ENCODE data around the gene SLC24A4. TPM values are rescaled to one million over a fixed set of nuclear protein-coding genes. Genes with fewer than 3 reads are reported as not detected.

Gene SLC24A4
- total RNA-seq, 3 donors from 2014 or later (not counting 1 experiment from before 2014, with no cell fraction given) = 1.1 to 3.2 (median 2.1) TPM

DNA sequence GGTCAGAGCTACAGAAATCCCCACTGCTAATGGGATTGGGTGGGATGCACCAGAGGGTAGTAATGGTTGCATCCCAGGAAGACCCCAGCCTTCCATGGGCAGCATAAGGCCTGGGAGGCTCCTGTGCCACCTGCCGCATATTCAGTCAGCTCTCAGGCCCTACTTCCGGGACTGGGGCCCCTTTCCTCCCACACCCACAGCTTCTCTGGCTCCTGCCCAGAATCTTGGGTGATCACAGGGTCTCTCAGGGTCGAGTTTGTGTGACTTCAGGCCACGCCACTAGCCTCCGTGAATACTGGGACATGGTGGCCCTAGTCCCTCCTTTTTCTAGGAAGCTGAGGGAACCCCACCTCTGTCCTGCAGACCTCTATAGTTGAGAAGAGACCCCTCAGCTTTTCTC is 123.8 kb downstream of the SLC24A4 start:
- no peak for ATAC-seq
- no peaks in the 10 kb centered on the region for H3K9me3 Mint-ChIP-seq

GRCh38 chr14:92447416-92448197 is 124.6 kb downstream of the SLC24A4 start:
- no peak overlapping the region for H3K4me3 ChIP-seq (ENCODE audit: low read length)
- no peak overlapping the region for H3K27ac ChIP-seq (ENCODE audit: low read length)
- Mint-ChIP-seq H3K4me1 (peaks cover 16 to 24% of the 10 kb centered on the region in 2 donors), H3K36me3 (no peaks in the 10 kb centered on the region), H3K4me3 (peak overlapping the region; percentile 58), H3K27ac (peak overlapping the region; percentile 55 to 62), H3K27me3 (ENCODE audit: low read depth in 2 of 2) (no peaks in the 10 kb centered on the region), H3K9me3 (no peaks in the 10 kb centered on the region)
- H3K9me3 ChIP-seq (ENCODE audit: control insufficient read depth, insufficient read depth, low read length) = no peaks in the 10 kb centered on the region
- 69% methylated on average over 10 of the region's 10 CpGs for WGBS (ENCODE audit: insufficient coverage)
- peak; percentile 57 to 92 (median 59) for ATAC-seq
- TF ChIP-seq, protein P1, sequence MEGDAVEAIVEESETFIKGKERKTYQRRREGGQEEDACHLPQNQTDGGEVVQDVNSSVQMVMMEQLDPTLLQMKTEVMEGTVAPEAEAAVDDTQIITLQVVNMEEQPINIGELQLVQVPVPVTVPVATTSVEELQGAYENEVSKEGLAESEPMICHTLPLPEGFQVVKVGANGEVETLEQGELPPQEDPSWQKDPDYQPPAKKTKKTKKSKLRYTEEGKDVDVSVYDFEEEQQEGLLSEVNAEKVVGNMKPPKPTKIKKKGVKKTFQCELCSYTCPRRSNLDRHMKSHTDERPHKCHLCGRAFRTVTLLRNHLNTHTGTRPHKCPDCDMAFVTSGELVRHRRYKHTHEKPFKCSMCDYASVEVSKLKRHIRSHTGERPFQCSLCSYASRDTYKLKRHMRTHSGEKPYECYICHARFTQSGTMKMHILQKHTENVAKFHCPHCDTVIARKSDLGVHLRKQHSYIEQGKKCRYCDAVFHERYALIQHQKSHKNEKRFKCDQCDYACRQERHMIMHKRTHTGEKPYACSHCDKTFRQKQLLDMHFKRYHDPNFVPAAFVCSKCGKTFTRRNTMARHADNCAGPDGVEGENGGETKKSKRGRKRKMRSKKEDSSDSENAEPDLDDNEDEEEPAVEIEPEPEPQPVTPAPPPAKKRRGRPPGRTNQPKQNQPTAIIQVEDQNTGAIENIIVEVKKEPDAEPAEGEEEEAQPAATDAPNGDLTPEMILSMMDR (IDR thresholded peaks at IDR 0.05) = no peak
- H3K36me3 ChIP-seq (ENCODE audit: control insufficient read depth, insufficient read depth, low read length) = no peaks in the 10 kb centered on the region
- H3K27me3 ChIP-seq (ENCODE audit: control insufficient read depth, insufficient read depth, low read length) = no peaks in the 10 kb centered on the region
- intact Hi-C loops (cut with micrococcal nuclease) = no loop called here
- DNase-seq = no peak
- peaks cover 23% of the 10 kb centered on the region for H3K4me1 ChIP-seq (ENCODE audit: control insufficient read depth, insufficient read depth, low read length)

More for the DNA sequence above, 123.8 kb downstream of the SLC24A4 start:
- H3K4me3 ChIP-seq (ENCODE audit: low read length) = no peak overlapping the region
- Mint-ChIP-seq H3K27ac (peak overlapping the region; percentile 55 to 62), H3K4me1 (peaks cover 25 to 33% of the 10 kb centered on the region in 2 donors), H3K27me3 (ENCODE audit: low read depth in 2 of 2) (peaks cover 0 to 4% of the 10 kb centered on the region in 2 donors), H3K4me3 (no peak overlapping the region), H3K36me3 (no peaks in the 10 kb centered on the region)
- H3K9me3 ChIP-seq (ENCODE audit: control insufficient read depth, insufficient read depth, low read length) = no peaks in the 10 kb centered on the region
- DNase-seq = no peak
- H3K36me3 ChIP-seq (ENCODE audit: control insufficient read depth, insufficient read depth, low read length) = no peaks in the 10 kb centered on the region
- H3K27me3 ChIP-seq (ENCODE audit: control insufficient read depth, insufficient read depth, low read length) = no peaks in the 10 kb centered on the region
- WGBS (ENCODE audit: insufficient coverage) = 48% methylated on average over 5 of the region's 5 CpGs
- no peak overlapping the region for H3K27ac ChIP-seq (ENCODE audit: low read length)
- TF ChIP-seq, protein P1 (IDR thresholded peaks at IDR 0.05) = no peak
- intact Hi-C loops (cut with micrococcal nuclease) = no loop called here
- peaks cover 30% of the 10 kb centered on the region for H3K4me1 ChIP-seq (ENCODE audit: control insufficient read depth, insufficient read depth, low read length)

- no peak overlapping the region for H3K4me3 Mint-ChIP-seq
- no peak overlapping the region for H3K27ac Mint-ChIP-seq
- H3K9me3 ChIP-seq (ENCODE audit: control insufficient read depth, insufficient read depth, low read length) = no peaks in the 10 kb centered on the region
- peaks cover 13 to 19% of the 10 kb centered on the region in 2 donors for H3K4me1 Mint-ChIP-seq
- no peaks in the 10 kb centered on the region for H3K36me3 ChIP-seq (ENCODE audit: control insufficient read depth, insufficient read depth, low read length)
- no peak for DNase-seq
- TF ChIP-seq, protein P1 (IDR thresholded peaks at IDR 0.05) = no peak
- H3K9me3 Mint-ChIP-seq = no peaks in the 10 kb centered on the region
- no peak overlapping the region for H3K27ac ChIP-seq (ENCODE audit: low read length)
- H3K4me3 ChIP-seq (ENCODE audit: low read length) = no peak overlapping the region
- peaks cover 16% of the 10 kb centered on the region for H3K4me1 ChIP-seq (ENCODE audit: control insufficient read depth, insufficient read depth, low read length)
- intact Hi-C loops (cut with micrococcal nuclease) = no loop called here
- H3K27me3 Mint-ChIP-seq (ENCODE audit: low read depth in 2 of 2) = no peaks in the 10 kb centered on the region
- H3K27me3 ChIP-seq (ENCODE audit: control insufficient read depth, insufficient read depth, low read length) = no peaks in the 10 kb centered on the region
- WGBS (ENCODE audit: insufficient coverage) = 98% methylated on average over 6 of the region's 6 CpGs
- H3K36me3 Mint-ChIP-seq = no peaks in the 10 kb centered on the region
- no peak for ATAC-seq
Measured at GRCh38 chr14:92448786-92449185, 125.8 kb downstream of the SLC24A4 start.
